Erythroblast (primary cell): Measurements from ENCODE around the gene RND1.

Source experiments
- GATA1 ChIP-seq: IDR thresholded peaks from 2 replicates; pipeline ENCODE4 v1.6.1; 2011; ENCODE audit warnings: low read depth, mild to moderate bottlenecking, control low read depth, low read length, moderate library complexity
- POLR2A ChIP-seq: IDR thresholded peaks from 2 replicates; pipeline ENCODE4 v1.6.1; 2011; ENCODE audit warnings: mild to moderate bottlenecking, low read length

GRCh38 chr12:48816143-48816854 lies 49.4 kb downstream of the RND1 start:
- no peak for TF ChIP-seq POLR2A
- TF ChIP-seq GATA1: no peak
